B cell (primary cell): ENCODE results near the gene DRICH1. TPM values are rescaled to one million over a fixed set of nuclear protein-coding genes. Genes with fewer than 3 reads are reported as not detected.

Experiments used
- ATAC-seq: fragments of 200-7000 bp; cut with Tn5 transposase; one replicate; pipeline ENCODE4 v1.10.0; 2021; ENCODE audit warnings: low read depth, mild to moderate bottlenecking, moderate number of reproducible peaks, moderate library complexity
- CTCF ChIA-PET: fragments of 350-600 bp; sonication (Branson Sonifier 250); formaldehyde crosslinking; loops from one replicate; lab custom pipeline; 2021; ENCODE audit warnings: antibody characterized with exemption, inconsistent platforms; lab: Charles Lee
- POLR2A ChIA-PET: fragments of 350-600 bp; sonication (Branson Sonifier 250); formaldehyde crosslinking; loops from one replicate; lab custom pipeline; 2021; ENCODE audit warnings: antibody characterized with exemption; lab: Charles Lee
- DNase-seq: peaks from one replicate; pipeline ENCODE4 v3.0.0; 2013
- H2AFZ ChIP-seq: 2 replicates; pipeline ENCODE4 v1.6.1; 2012; ENCODE audit warnings: mild to moderate bottlenecking, low read depth, low read length; ENCODE audit not compliant: insufficient read depth, poor library complexity, severe bottlenecking
- H3K27ac ChIP-seq, 2 donors: 1 replicate in 1 of 2; 2 replicates in 1 of 2; pipeline ENCODE4 v1.5.1; 2012 to 2013; ENCODE audit warnings: low read length in 2 of 2, mild to moderate bottlenecking in 2 of 2, moderate library complexity in 1 of 2
- H3K27me3 ChIP-seq, 4 experiments: fragments of 200-600 bp in 1 of 4; sonication (generic) in 1 of 4; replicated peaks in 1 of 4; 1 replicate in 2 of 4; 2 replicates in 2 of 4; pipeline versions ENCODE4 v1.6.1 to v1.7.0; 2013 to 2016; ENCODE audit warnings: low read length in 3 of 4, mild to moderate bottlenecking in 2 of 4, mixed read lengths in 1 of 4, moderate library complexity in 1 of 4; ENCODE audit not compliant: insufficient read depth in 4 of 4, control insufficient read depth in 3 of 4; ENCODE audit errors: control extremely low read depth in 1 of 4
- H3K36me3 ChIP-seq, 2 experiments: replicated peaks in 1 of 2; 1 replicate in 1 of 2; 2 replicates in 1 of 2; pipeline versions ENCODE4 v1.6.1 to v1.7.1; 2013; ENCODE audit warnings: low read length in 1 of 2; ENCODE audit not compliant: insufficient read depth in 2 of 2, control insufficient read depth in 1 of 2; ENCODE audit errors: control extremely low read depth in 1 of 2, extremely low read depth in 1 of 2
- H3K4me1 ChIP-seq, 2 donors: fragments of 200-600 bp in 1 of 2; sonication (generic) in 1 of 2; 1 replicate in 1 of 2; 2 replicates in 1 of 2; pipeline versions ENCODE4 v1.5.1 to v1.6.1; 2013 to 2017; ENCODE audit warnings: low read length in 2 of 2; ENCODE audit not compliant: control insufficient read depth in 2 of 2, insufficient read depth in 2 of 2
- H3K4me2 ChIP-seq: replicated peaks from 2 replicates; pipeline ENCODE3; 2012; ENCODE audit warnings: mild to moderate bottlenecking, low read depth, low read length; ENCODE audit not compliant: poor library complexity, severe bottlenecking
- H3K4me3 ChIP-seq, 5 experiments: fragments of 200-600 bp in 1 of 5; sonication (generic) in 1 of 5; 1 replicate in 3 of 5; 2 replicates in 2 of 5; pipeline versions ENCODE4 v1.5.1 to v1.7.0; 2011 to 2016; ENCODE audit warnings: low read length in 4 of 5, mild to moderate bottlenecking in 4 of 5, low read depth in 2 of 5, control low read depth in 1 of 5, moderate library complexity in 1 of 5; ENCODE audit not compliant: insufficient read depth in 1 of 5; ENCODE audit errors: control extremely low read depth in 1 of 5, extremely low read depth in 1 of 5
- H3K79me2 ChIP-seq: fragments of 200-600 bp; sonication (generic); one replicate; pipeline ENCODE4 v1.6.0; 2016; ENCODE audit warnings: low read length; ENCODE audit not compliant: control insufficient read depth, insufficient read depth
- H3K9ac ChIP-seq: fragments of 200-600 bp; sonication (generic); 2 replicates; pipeline ENCODE4 v1.6.1; 2017; ENCODE audit warnings: mild to moderate bottlenecking, low read length, moderate library complexity
- H3K9me3 ChIP-seq, 3 donors: one replicate each; pipeline versions ENCODE4 v1.6.1 to v1.7.1; 2013; ENCODE audit warnings: low read length in 2 of 3; ENCODE audit not compliant: control insufficient read depth in 2 of 3, insufficient read depth in 1 of 3; ENCODE audit errors: control extremely low read depth in 1 of 3
- H4K20me1 ChIP-seq: 2 replicates; pipeline ENCODE4 v1.6.0; 2012; ENCODE audit warnings: mild to moderate bottlenecking, low read length; ENCODE audit not compliant: insufficient read depth, control insufficient read depth, poor library complexity, severe bottlenecking
- H3K27ac Mint-ChIP-seq: one replicate; pipeline ENCODE4 v1.8.0; 2021; ENCODE audit warnings: mixed read lengths
- H3K27me3 Mint-ChIP-seq: one replicate; pipeline ENCODE4 v1.8.0; 2021; ENCODE audit warnings: mixed read lengths
- H3K4me1 Mint-ChIP-seq: one replicate; pipeline ENCODE4 v1.8.0; 2021; ENCODE audit warnings: mixed read lengths
- H3K4me3 Mint-ChIP-seq: one replicate; pipeline ENCODE4 v1.8.0; 2021; ENCODE audit warnings: mixed read lengths
- H3K9me3 Mint-ChIP-seq: one replicate; pipeline ENCODE4 v1.8.0; 2022; ENCODE audit warnings: mixed read lengths; ENCODE audit not compliant: insufficient read depth
- EZH2 ChIP-seq: IDR thresholded peaks from 2 replicates; pipeline ENCODE4 v1.6.1; 2012; ENCODE audit warnings: borderline replicate concordance, low read depth, mild to moderate bottlenecking, moderate library complexity, low read length; ENCODE audit not compliant: insufficient read depth, poor library complexity, severe bottlenecking
- WGBS: methylation state at CpG from one replicate; pipeline ENCODE4 v1.1.5; 2013; ENCODE audit warnings: missing lambda C conversion rate; ENCODE audit not compliant: insufficient coverage; 5-methylcytosine and 5-hydroxymethylcytosine counted together
- intact Hi-C: fragments of 100-400 bp; cut with micrococcal nuclease; formaldehyde crosslinking; loops from one replicate; pipeline ENCODE4 v1.10.0; 2022
- polyA plus RNA-seq: library from polyadenylated mRNA; depleted of rRNA; stranded (reverse); fragments of >200 nt; gene quantifications from 2 replicates; pipeline ENCODE4 v1.2.3, GENCODE V29; 2012
- total RNA-seq, 2 donors: library from RNA; stranded (reverse); fragments of 120-200 nt in 1 of 2; gene quantifications; 1 replicate in 1 of 2; 2 replicates in 1 of 2; pipeline versions ENCODE4 v1.2.3 to v1.2.4, GENCODE V29; 2013 to 2022
- TF ChIP-seq, protein P1 (sequence below): fragments of 200-600 bp; IDR thresholded peaks from one replicate; pipeline ENCODE4 v1.8.0; 2022; ENCODE audit warnings: antibody characterized with exemption, mild to moderate bottlenecking

The DRICH1 gene
- total and polyA plus RNA-seq, 2 donors (not counting 1 experiment from before 2014, with no cell fraction given): 0.37 to 1.5 TPM

DNA sequence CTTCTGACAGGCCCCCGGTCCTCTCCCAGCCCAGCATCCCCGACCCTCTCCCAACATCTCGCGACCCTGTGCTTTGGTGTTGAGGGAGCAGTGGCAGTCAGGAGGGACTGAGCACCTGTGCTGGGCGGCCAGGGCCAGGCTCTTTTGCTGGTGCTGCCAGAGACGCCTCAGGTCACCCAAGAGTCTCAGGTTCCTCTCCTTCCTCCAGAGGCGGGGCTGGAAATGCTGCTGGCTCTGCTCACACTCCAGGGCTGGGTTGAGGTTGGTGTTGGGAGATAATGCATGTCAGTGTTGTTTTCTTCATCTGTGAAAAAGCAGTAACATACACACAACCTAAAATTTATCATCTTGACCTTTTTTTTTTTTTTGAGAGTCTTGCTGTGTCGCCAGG, 50.9 kb downstream of the DRICH1 start:
- peaks cover 6% of the 10 kb centered on the region for H3K79me2 ChIP-seq
- TF ChIP-seq, protein P1, sequence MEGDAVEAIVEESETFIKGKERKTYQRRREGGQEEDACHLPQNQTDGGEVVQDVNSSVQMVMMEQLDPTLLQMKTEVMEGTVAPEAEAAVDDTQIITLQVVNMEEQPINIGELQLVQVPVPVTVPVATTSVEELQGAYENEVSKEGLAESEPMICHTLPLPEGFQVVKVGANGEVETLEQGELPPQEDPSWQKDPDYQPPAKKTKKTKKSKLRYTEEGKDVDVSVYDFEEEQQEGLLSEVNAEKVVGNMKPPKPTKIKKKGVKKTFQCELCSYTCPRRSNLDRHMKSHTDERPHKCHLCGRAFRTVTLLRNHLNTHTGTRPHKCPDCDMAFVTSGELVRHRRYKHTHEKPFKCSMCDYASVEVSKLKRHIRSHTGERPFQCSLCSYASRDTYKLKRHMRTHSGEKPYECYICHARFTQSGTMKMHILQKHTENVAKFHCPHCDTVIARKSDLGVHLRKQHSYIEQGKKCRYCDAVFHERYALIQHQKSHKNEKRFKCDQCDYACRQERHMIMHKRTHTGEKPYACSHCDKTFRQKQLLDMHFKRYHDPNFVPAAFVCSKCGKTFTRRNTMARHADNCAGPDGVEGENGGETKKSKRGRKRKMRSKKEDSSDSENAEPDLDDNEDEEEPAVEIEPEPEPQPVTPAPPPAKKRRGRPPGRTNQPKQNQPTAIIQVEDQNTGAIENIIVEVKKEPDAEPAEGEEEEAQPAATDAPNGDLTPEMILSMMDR: no peak
- no peak for TF ChIP-seq EZH2
- H3K9ac ChIP-seq: no peak overlapping the region
- 26% methylated on average over 5 of the region's 8 CpGs for WGBS
- no peak for DNase-seq
- Mint-ChIP-seq H3K4me3 (peak overlapping the region; percentile 13), H3K4me1 (peaks cover 27% of the 10 kb centered on the region), H3K9me3 (no peaks in the 10 kb centered on the region), H3K27ac (no peak overlapping the region), H3K27me3 (peaks cover 30% of the 10 kb centered on the region)
- peaks cover 30 to 38% of the 10 kb centered on the region in 2 donors for H3K4me1 ChIP-seq
- peaks cover 0 to 28% (median 12%) of the 10 kb centered on the region in 4 experiments for H3K27me3 ChIP-seq
- peak overlapping the region; percentile 51 for H2AFZ ChIP-seq
- no peaks in the 10 kb centered on the region for H3K36me3 ChIP-seq
- no peaks in the 10 kb centered on the region for H3K9me3 ChIP-seq
- H3K27ac ChIP-seq: no peak overlapping the region
- CTCF ChIA-PET: interaction anchor here (1.9 kb wide), 1 partner anchor 10 kb away, joined by 6 read pairs; no protein-coding TSS in a partner anchor
- ATAC-seq: no peak
- no peak overlapping the region for H3K4me3 ChIP-seq
- POLR2A ChIA-PET: no interaction called here
- H3K4me2 ChIP-seq: peak overlapping the region; percentile 35
- intact Hi-C loops: no loop called here
- no peaks in the 10 kb centered on the region for H4K20me1 ChIP-seq

DNA sequence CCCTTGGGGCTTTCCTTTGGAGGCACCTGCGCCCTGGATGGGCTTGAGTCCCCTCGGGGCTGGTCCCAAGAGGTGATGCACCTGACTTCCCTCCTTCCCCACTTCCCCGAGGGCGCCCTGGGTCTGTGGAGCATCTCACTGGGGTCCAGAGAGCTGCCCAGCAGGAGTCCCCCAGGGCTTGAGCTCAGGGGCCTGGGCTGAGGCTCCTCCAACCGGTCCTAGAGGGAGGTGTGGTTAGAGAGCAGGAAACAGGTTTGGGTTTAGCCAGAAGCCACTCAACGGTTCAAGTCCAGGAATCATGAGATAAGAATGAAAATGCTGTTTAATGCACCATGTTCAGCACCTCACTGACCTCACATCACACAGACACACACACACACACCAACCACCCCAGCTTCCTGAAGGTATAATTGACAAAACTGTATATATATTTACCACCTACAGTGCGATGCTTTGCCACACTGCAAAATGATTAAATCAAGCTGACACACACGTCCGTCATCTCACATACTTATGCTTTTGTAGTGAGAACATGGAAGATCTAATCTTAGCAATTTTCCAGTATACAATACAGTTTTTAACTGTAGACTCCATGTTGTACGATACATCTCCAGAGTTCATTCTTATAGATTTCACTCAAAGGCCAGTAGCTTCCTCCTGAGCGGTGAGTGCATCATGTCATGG, 51.4 kb downstream of the DRICH1 start:
- peak overlapping the region; percentile 13 for H3K4me3 Mint-ChIP-seq
- H3K9ac ChIP-seq: no peak overlapping the region

More for the DNA sequence above, 51.4 kb downstream of the DRICH1 start:
- Histone ChIP-seq H3K27ac (no peak overlapping the region), H3K4me3 (no peak overlapping the region), H3K27me3 (peaks cover 0 to 28% (median 12%) of the 10 kb centered on the region in 4 experiments), H3K4me2 (peak overlapping the region; percentile 35), H3K9me3 (no peaks in the 10 kb centered on the region), H2AFZ (peak overlapping the region; percentile 51), H3K4me1 (peaks cover 30 to 38% of the 10 kb centered on the region in 2 donors), H3K79me2 (peaks cover 6% of the 10 kb centered on the region), H3K36me3 (no peaks in the 10 kb centered on the region), H4K20me1 (no peaks in the 10 kb centered on the region)
- no peak for DNase-seq
- no peak for TF ChIP-seq EZH2
- TF ChIP-seq, protein P1: no peak
- CTCF ChIA-PET: interaction anchor here (1.9 kb wide), 1 partner anchor 10 kb away, joined by 6 read pairs; no protein-coding TSS in a partner anchor
- H3K9me3 Mint-ChIP-seq: no peaks in the 10 kb centered on the region
- H3K27ac Mint-ChIP-seq: no peak overlapping the region
- no peak for ATAC-seq
- peaks cover 27% of the 10 kb centered on the region for H3K4me1 Mint-ChIP-seq
- peaks cover 28% of the 10 kb centered on the region for H3K27me3 Mint-ChIP-seq
- intact Hi-C loops: no loop called here
- 4% methylated on average over 5 of the region's 11 CpGs for WGBS
- POLR2A ChIA-PET: interaction anchor here (0.5 kb wide), 1 partner anchor 171 kb away, joined by 3 read pairs; no protein-coding TSS in a partner anchor
